ENCODE data around the gene LGSN.

GRCh38 chr6:63290492-63291058 is 29.2 kb downstream of the LGSN start:
- TF ChIP-seq CTCF (conservative IDR thresholded peaks at IDR 0.05; ENCODE audit: low read depth in 2 of 2): no peak
- TF ChIP-seq POLR2AphosphoS5 (IDR thresholded peaks at IDR 0.05; ENCODE audit: low read depth): no peak
- no peak for TF ChIP-seq REST (IDR thresholded peaks at IDR 0.05; ENCODE audit: unreplicated experiment)
- no peak for TF ChIP-seq NANOG (IDR thresholded peaks at IDR 0.05; ENCODE audit: borderline replicate concordance)
- no peak for TF ChIP-seq CREB1 (CRISPR knock-in tag; IDR thresholded peaks at IDR 0.05; ENCODE audit: low read depth)
- no peak for TF ChIP-seq EZH2 (IDR thresholded peaks at IDR 0.05; ENCODE audit: low read depth, unreplicated experiment)
- no peak for TF ChIP-seq EZH2phosphoT487 (IDR thresholded peaks at IDR 0.05; ENCODE audit: unreplicated experiment)
- no peak for TF ChIP-seq ETS1 (IDR thresholded peaks at IDR 0.05)
- TF ChIP-seq ZNF331 (CRISPR knock-in tag; IDR thresholded peaks at IDR 0.05; ENCODE audit: low read depth): no peak
- TF ChIP-seq STAT1 (IDR thresholded peaks at IDR 0.05; ENCODE audit: unreplicated experiment): no peak

Measured in GM23338 (cell line).